Left ventricle myocardium superior (tissue), 1 donor: ENCODE results near the gene MYMX. TPM values are rescaled to one million over a fixed set of nuclear protein-coding genes. Genes with fewer than 3 reads are reported as not detected.
A peak's percentile ranks its signal among the peaks of the same experiment; 100 is the strongest.
"Not testable (repeated sequence)": the region's sequence is repeated elsewhere in the genome, so short reads cannot be mapped to it uniquely, and the experiment has no call there.

Experiments
- ATAC-seq: fragments of 200-7000 bp; cut with Tn5 transposase; one replicate; pipeline ENCODE4 v1.9.1; 2020; ENCODE audit warnings: mild to moderate bottlenecking, moderate library complexity
- DNase-seq: peaks from one replicate; pipeline ENCODE4 v3.0.0-alpha.2; 2020
- intact Hi-C: fragments of 100-400 bp; cut with micrococcal nuclease; formaldehyde crosslinking; loops from one replicate; pipeline ENCODE4 v1.11.0; 2022
- total RNA-seq: library from RNA; stranded (reverse); fragmentation: NEBNext Ultra II Directional; extraction: Animal tissue kit (Norgen Biotek cat#: 25700); gene quantifications from one replicate; pipeline ENCODE4 v1.2.1, GENCODE V29; 2021
- donor health status: DM: no; HTN: yes; CAD: no; lungs with severe emphysema.

MYMX gene
- total RNA-seq, 1 donor from 2014 or later, result 0.67 TPM

GRCh38 chr6:44228433-44228832 lies 11.7 kb downstream of the MYMX start:
- DNase-seq, result no peak
- peak; percentile 1 for ATAC-seq
- intact Hi-C loops, result no loop called here

GRCh38 chr6:44228836-44229235 lies 12.1 kb downstream of the MYMX start:
- ATAC-seq (no peak), DNase-seq (no peak)
- intact Hi-C loops, result no loop called here

GRCh38 chr6:44229376-44230033 lies 12.8 kb downstream of the MYMX start:
- peak; percentile 56 for ATAC-seq
- intact Hi-C loops, result no loop called here
- peak; percentile 76 for DNase-seq

- intact Hi-C loops, result no loop called here
- ATAC-seq, result no peak
- no peak for DNase-seq
These were observed 13.4 kb downstream of the MYMX start for GRCh38 chr6:44230034-44230675.

GRCh38 chr6:44231426-44231825 lies 14.7 kb downstream of the MYMX start:
- intact Hi-C loops, DNase-seq, ATAC-seq: not testable (repeated sequence)

GRCh38 chr6:44232676-44233566 lies 16.2 kb downstream of the MYMX start:
- peak; percentile 40 for DNase-seq
- intact Hi-C loops, result no loop called here
- no peak for ATAC-seq

- ATAC-seq, result peak; percentile 41
- intact Hi-C loops, result no loop called here
- DNase-seq, result peak; percentile 46
These were observed 16.9 kb downstream of the MYMX start for GRCh38 chr6:44233567-44234100.

GRCh38 chr6:44234101-44235025 lies 17.6 kb downstream of the MYMX start:
- DNase-seq (peak; percentile 94), ATAC-seq (peak; percentile 70)
- intact Hi-C loops, result no loop called here

- no peak for DNase-seq
- no peak for ATAC-seq
- intact Hi-C loops, result no loop called here
These were observed 18.5 kb downstream of the MYMX start for GRCh38 chr6:44235269-44235668.

- intact Hi-C loops, result loop anchor here (2.0 kb wide), 1 partner anchor 63 kb away; no protein-coding TSS in a partner anchor
- no peak for ATAC-seq
- no peak for DNase-seq
These were observed 19.3 kb downstream of the MYMX start for GRCh38 chr6:44235891-44236516.

- peak; percentile 90 for DNase-seq
- intact Hi-C loops, result loop anchor here (2.0 kb wide), 1 partner anchor 64 kb away; no protein-coding TSS in a partner anchor
- ATAC-seq, result peak; percentile 81
These were observed 20.5 kb downstream of the MYMX start for GRCh38 chr6:44237021-44237812.

GRCh38 chr6:44237813-44238433 lies 21.2 kb downstream of the MYMX start:
- intact Hi-C loops, result loop anchor here (2.0 kb wide), 1 partner anchor 65 kb away; no protein-coding TSS in a partner anchor
- DNase-seq (peak; percentile 90), ATAC-seq (peak; percentile 75)

GRCh38 chr6:44238687-44239350 lies 22.1 kb downstream of the MYMX start:
- ATAC-seq, result no peak
- intact Hi-C loops, result no loop called here
- DNase-seq, result no peak

GRCh38 chr6:44243345-44243744 lies 26.6 kb downstream of the MYMX start:
- no peak for ATAC-seq
- no peak for DNase-seq
- intact Hi-C loops, result no loop called here

GRCh38 chr6:44245391-44245911 lies 28.7 kb downstream of the MYMX start:
- peak; percentile 27 for DNase-seq
- no peak for ATAC-seq
- intact Hi-C loops, result no loop called here
